Hematopoietic multipotent progenitor cell treated with erythropoietin and hydrocortisone succinate and interleukin-3 and kit ligand, for 4 days (in vitro differentiated cells): ENCODE data around the gene SIRT5.

Source experiments
- DNase-seq: peaks from one replicate; pipeline ENCODE4 v3.0.0-alpha.2; 2015

Gene SIRT5

DNA sequence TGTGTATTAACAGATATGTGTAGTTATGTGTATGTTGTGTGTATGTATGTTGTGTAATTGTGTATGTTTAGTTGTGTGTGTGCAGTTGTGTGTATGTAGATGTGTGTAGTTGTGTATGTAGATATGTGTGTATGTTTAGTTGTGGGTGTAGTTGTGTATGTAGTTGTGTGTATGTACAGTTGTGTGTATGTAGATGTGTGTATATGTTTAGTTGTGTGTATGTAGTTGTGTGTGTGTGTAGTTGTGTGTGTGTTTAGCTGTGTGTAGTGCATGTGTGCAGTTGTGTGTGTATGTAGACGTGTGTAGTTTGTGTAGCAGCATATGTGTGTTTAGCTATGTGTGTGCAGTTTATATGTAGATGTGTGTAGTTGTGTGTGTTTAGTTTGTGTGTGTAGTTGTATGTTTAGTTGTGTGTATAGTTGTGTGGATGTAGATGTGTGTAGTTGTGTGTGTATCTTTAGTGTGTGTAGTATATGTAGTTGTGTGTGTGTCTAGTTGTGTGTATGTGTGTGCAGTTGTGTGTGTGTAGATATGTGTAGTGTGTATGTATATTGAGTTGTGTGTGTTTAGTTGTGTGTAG is 16.3 kb downstream of the SIRT5 start:
- DNase-seq: no peak

GRCh38 chr6:13591205-13591921 is 17.0 kb downstream of the SIRT5 start:
- no peak for DNase-seq

DNA sequence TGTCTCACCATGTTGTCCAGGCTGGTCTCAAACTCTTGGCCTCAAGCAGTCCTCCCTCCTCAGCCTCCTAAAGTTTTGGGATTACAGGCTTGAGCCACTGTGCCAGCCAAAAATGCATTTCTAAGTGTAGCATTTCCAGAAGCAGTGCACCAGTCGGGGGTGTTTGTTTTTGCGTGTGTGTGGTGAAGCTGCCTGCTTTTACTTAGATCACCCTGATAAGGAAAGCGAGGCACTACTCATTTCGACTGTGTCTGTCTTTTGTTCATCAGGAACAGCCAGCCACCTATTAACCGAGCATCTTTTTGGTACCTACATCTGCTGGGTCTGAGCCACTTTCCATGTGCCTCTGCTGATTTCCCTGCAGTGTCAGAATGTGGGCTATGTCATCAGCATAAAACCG is 18.7 kb downstream of the SIRT5 start:
- DNase-seq: no peak

GRCh38 chr6:13593720-13594119 is 19.3 kb downstream of the SIRT5 start:
- DNase-seq: no peak

- no peak for DNase-seq
Observed at GRCh38 chr6:13597073-13597472, 22.7 kb downstream of the SIRT5 start.

GRCh38 chr6:13600036-13600435 is 25.6 kb downstream of the SIRT5 start:
- DNase-seq: no peak

GRCh38 chr6:13604135-13604534 is 29.7 kb downstream of the SIRT5 start:
- no peak for DNase-seq

- DNase-seq: no peak
Observed at GRCh38 chr6:13604546-13605416, 30.4 kb downstream of the SIRT5 start.

GRCh38 chr6:13605634-13606033 is 31.2 kb downstream of the SIRT5 start:
- DNase-seq: no peak

DNA sequence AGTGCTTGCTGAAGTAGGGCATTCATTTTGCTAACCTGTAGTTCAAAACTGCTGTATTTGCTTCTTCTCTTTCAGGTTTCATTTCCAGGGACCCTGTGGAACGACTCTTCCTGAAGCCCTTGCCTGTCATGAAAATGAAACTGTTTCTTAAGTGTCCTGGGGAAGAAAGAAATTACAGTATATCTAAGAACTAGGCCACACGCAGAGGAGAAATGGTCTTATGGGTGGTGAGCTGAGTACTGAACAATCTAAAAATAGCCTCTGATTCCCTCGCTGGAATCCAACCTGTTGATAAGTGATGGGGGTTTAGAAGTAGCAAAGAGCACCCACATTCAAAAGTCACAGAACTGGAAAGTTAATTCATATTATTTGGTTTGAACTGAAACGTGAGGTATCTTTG is 37.3 kb downstream of the SIRT5 start:
- DNase-seq: no peak

DNA sequence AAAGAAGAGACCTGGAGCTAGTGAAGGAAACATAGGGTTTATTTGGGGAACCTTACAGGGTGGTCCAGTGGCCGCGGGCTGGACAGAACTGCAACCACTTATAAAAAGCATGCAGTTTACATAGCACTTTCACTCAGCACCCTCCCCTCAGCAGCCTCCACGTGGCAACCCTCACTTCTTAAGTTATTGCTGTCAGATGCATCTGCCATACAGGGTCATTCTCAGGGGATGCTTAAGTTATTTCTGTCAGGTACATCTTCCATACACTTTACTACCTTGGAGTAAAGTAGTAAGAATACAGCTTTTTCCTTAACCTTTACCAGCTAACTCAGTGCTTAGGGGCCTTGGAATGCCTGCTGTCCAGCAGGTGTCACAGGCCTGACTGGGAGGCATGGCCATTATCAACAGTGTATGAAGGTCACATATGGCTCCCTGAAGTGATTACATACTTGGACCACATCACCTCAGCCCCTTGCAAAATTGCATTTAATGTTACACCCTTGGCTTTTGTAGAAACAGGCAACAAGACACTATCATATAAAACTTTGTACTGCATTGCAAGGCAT is 38.7 kb downstream of the SIRT5 start:
- no peak for DNase-seq

- peak; percentile 66 for DNase-seq
Observed at GRCh38 chr6:13614126-13614925, 39.9 kb downstream of the SIRT5 start.

GRCh38 chr6:13614926-13615791 is 40.8 kb downstream of the SIRT5 start, which contains the start of gene NOL7:
TSS of gene NOL7 (plus strand) at chr6:13615335. CDS start at chr6:13615359, 24 bp downstream.
- peak; percentile 99 for DNase-seq

DNA sequence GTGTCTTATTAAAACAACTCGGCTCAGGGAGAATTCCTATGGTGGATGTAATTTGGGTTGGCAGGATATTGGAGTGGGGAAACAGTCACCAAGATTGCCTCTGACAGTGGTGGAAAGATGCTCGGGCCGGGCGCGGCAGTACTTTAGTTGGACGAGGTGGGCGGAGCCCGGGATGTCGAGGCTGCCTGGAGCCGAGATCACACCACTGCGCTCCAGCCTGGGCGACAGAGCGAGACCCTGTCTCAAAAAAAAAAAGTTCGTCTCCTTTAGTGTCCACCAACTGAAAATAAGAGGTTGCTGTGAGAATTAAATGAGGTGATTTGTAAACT is 41.4 kb downstream of the SIRT5 start:
- DNase-seq: peak; percentile 70

- peak; percentile 28 for DNase-seq
Observed at GRCh38 chr6:13617066-13617465, 42.7 kb downstream of the SIRT5 start.

- DNase-seq: peak; percentile 80
Observed at GRCh38 chr6:13624871-13625288, 50.5 kb downstream of the SIRT5 start.

- DNase-seq: no peak
Observed at GRCh38 chr6:13629459-13630116, 55.2 kb downstream of the SIRT5 start.

- no peak for DNase-seq
Observed at GRCh38 chr6:13630499-13630898, 56.1 kb downstream of the SIRT5 start.

GRCh38 chr6:13633343-13633742 is 58.9 kb downstream of the SIRT5 start:
- no peak for DNase-seq

GRCh38 chr6:13635948-13636658 is 61.7 kb downstream of the SIRT5 start:
- no peak for DNase-seq
